DMS79 treated with DMSO at 0.1 percent for 48 hours (cell line): Measurements from ENCODE around the gene CD52.
"Not testable (repeated sequence)": the region's sequence is repeated elsewhere in the genome, so short reads cannot be mapped to it uniquely, and the experiment has no call there.

Experiments
- DNase-seq: peaks from one replicate; lab custom pipeline; 2025; lab: John Stamatoyannopoulos, UW

CD52 gene

DNA sequence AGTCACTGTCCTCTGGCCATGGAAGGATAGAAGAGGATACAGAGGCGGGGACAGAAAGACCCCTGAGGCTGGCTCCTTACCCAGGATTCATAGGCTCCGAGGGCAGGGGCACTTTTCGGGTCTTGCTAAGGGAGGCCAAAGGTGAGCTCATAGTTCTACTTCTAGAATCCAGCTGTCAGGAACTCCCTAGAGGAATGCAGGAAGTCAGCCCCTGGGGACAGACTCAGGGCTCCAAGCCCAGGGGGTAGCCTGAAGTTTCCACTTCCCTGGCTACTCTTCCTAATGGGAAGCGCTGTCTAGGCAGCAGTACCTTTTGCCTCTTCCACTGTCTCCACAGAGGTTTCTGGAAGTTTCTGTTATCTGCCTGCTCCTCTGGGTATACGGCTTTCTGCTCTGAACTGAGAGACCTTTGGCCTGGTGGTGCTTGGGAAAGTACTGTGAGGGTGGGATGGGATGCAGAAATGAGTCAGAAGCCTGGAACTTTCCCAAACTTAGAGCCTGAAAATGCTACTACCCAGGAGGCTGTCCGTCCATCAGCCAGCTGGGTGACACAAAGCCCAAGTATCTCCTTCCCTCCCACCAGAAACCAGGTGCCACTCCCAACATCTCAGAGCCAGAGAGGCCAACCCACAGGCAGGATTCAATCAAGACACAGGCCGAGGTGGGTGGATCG is 14.9 kb upstream of the CD52 start:
- no peak for DNase-seq

DNA sequence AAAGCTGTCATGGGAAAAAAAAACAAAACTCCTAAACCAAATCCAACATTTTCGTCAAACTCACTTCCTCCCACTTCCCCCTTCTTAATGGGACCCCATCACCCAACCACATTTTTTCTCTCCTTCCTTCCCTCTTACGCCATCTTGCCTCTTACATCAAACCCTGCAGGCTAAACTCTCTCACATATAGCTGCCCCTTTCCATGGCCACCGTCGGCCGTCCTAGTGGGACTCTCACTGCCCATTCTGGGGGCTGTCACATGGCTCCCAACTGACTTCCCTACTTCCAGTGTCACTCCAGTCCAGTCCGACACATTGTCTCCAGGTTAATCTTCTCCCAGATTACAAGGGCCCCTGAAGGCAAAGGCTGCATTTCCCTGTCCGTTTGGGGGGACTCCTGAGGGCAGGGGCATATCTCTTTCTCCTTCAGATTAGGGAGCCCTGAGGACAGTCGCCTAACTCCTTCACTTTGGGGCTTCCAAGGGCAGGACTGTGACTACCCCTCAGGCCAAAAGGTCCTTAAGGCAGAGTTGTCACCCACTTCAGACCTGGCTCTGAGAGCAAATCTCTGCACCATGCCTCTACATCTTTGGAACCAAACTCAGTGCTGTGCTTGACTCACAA is 12.0 kb upstream of the CD52 start:
- no peak for DNase-seq

DNA sequence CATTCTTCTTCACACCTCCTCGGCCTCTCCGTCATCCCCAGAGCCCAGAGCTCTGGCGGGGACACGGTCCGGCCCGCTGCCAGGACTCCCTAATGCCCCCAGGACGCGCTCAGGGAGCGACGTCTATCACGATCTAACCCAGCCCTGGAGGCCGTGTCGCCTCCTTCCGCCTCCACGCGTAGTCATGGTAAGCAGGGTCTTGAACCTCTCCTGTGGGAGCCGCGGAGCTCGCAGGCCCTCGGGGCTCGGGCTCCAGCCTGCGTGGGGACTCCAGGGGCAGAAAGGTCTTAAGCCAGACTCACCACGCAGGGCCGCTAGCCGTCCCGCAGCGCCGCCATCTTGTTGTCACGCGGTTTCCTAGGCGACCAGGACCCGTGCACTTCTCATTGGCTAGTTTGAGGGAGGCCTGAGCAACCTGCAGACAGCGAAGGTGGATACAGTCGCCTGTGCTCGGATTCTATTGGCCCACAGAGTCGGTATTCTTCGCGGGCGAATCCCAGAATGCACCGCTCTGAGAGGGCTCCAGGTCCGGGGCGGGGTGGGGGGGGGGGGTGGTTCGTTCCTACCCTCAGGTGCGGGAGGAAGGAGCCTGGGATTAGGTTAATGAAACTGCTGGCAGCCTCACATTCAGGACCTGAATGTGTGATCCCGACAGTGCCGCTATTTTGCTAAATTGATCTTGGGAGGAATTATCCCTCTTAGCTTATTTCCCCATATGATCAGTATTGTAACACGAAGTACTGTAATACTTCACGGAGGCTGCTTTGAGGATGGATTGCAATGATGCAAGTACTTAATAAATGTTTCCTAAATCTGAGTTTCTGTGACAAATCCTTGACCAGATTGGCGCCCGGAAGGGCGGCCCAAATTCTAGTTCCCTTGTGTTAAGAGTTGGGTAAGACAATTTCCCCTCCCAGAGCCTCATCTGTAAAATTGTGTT is 11.2 kb upstream of the CD52 start, which contains the start of gene UBXN11:
UBXN11 (minus strand) TSS at position 347 of the 940 bp plus-strand sequence. CDS start 3,753 bp downstream, outside the sequence.
- peak; percentile 98 for DNase-seq

DNA sequence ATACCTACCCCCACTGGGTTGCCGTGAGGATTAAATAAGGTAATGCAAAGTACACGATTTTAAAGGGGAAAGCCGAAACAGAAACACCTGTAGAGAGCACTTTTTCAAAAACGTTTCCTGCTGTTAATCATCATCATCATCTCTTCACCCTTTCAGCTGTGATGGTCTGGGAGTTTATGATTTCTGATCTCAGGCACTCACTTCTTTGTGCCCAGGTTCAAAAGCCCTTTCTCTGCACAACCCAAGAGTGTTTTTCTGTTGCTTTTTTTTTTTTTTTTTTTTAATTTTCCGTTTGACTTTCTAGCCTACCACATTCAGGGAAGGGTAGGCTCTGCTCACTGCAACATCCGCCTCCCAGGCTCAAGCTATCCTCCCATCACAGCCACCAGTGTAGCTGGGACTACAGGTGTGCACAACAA is 10.4 kb upstream of the CD52 start:
- no peak for DNase-seq

DNA sequence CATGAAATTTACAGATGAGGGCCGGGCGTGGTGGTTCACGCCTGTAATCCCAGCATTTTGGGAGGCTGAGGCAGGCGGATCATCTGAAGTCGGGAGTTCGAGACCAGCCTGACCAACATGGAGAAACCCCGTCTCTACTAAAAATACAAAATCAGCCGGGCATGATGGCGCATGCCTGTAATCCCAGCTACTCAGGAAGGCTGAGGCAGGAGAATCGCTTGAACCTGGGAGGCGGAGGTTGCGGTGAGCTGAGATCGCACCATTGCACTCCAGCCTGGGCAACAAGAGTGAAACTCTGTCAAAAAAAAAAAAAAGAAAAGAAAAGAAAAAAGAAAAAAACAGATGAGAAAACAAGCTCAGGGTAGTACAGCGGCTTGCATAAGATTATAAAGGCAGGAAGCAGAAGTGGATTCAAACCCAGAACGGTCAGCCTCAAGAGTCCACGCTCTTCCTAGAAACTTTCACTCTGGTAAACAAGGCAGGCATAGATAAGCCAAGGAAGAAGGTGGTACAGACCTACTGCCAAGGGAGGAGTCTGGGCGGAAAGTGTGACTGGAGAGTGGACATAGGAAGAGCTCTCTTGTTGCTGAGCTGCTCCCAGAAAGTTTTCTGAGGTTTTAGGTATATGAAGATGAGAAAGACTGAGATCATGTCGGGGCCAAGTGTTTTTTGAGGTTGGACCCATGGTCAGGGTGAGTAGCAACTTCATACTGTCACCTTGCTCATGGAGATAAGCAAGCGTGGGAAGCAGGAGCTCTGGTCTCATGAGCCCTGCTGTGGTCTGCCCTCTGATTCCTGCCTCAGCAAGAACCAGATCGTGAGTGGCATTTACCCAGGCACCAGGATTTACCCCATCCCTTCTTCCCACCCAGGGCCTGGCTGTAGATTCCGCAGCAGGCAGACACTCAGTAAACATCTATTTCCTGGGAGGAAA is 9.5 kb upstream of the CD52 start:
- not testable (repeated sequence) for DNase-seq

DNA sequence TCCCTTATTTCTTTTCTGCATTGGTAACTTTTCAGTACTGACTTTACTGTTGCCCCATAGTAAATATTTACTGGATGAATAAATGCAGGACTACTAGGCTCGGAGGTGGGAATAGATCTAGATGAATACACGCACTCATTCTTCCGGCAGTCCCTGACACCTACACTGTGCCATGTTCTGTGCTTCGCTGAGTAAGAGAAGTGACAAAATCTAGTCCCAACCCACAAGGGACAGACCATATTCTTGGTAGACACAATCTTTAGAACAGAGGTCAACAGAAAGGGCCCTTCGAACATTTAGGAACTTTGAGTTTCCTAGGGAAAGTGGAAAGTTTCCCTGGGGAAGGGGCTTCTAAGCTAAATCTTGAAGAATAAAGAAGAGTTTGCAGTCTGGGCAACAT is 3.3 kb upstream of the CD52 start:
- DNase-seq = no peak

DNA sequence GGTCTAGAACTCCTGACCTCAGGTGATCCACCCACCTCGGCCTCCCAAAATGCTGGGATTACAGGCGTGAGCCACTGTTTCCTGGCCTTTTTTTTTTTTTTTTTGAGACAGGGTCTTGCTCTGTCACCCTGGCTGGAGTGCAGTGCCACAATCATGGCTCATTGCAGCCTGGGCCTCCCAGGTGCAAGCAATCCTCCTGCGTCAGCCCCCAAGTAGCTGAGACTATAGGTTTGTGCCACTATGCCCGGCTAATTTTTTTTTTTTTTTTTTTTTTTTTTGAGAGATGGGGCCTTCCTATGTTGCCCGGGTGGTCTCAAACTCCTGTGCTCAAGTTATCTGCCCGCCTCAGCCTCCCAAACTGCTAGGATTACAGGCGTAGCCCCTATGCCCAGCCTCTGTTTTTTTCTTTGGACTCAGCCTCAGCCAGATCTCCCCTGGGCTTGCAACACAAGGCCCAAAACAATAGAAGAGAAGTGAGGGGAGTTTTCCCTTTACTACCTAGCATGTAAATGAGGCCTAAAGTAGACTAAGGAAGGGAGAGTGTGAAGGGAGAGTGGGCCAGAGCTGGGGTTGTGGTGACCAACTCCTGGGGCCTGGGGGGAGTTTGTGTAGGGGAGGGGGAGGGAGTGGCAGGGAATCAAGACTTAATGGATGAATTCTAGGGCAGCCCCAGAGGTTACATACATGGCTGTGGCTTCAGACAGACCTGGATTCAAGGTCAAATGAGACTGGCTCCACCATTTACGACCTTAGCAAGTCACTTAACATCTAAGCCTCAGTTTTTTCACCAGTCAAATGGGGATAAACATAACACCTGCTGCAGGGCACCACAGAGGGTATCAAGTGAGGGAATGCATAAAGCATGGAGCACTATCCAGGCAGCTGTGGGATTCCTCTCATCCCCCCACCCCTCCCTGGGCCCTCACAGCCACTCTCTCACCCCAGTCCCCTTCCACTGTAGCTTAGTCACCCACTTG is 1.6 kb upstream of the CD52 start:
- no peak for DNase-seq

DNA sequence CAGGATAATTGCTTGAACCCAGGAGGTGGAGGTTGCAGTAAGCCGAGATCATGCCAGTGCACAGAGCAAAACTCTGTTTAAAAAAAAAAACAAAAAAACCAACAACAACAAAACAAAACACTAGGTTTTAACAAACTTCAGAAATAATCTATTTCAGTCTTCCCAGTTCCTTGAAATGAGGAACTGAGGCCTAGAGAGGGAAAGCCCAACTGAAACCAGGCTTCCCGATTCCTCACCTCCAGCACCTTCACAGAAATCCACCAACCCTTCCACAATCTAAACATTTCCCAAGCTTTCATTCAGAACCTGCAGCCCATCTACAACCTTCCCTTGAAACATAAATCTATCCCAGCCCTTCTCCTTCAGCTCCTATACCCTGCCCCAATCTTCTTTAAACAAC is 612 bp upstream of the CD52 start:
- no peak for DNase-seq

DNA sequence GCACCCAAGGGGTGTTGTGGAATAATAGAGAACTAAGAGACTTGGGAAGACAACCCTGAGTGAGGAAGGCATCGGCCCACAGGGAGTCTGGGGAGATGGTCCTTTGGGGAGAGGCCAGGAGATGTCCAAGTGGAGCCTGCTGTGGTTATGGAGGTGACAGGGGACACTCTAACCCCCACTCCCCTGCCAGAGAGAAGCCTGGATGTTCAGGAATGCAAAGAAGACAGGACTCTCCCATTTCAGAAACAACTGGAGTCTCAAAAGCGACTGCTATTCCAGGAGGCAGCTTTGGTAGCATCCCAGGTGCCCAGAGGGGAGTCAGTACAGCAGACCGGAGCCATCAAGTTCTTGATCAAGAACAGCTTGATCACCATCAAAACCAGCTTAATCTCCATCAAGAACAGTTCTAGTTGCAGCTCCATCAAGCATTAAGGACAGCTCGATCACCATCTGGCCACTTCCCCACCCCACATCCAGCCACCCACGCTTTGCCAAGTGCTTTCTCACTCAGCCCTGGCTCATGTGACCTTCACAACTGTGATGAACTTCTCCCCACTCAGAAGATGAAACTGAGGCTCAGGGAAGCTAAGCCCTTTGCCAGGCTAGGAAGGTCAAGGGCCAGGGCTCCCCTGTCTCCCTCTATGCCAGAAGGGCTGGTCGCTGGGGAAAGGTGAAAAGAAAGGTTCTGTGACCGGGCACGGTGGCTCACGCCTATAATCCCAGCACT is 743 bp downstream of the CD52 start:
- no peak for DNase-seq

DNA sequence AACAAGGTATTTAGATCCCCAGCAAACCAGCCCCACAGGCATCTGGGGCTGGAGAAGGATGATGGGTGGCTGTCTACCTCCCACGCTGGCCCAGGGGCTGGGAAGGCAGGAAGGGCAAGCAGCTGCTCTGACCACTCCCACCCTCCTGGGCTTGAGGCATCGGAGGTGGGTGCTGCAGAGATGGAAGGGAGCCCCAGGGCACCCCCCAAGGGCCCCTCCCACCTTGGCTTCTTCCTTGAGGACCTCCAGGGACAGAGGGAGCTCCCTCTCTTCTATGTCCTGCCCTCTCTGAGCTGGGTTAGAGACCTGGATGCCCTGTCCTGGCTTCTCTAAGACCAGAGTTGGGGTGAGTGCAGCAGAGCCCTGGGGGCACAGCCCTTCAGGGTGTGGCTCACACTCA is 3.1 kb downstream of the CD52 start:
- no peak for DNase-seq

DNA sequence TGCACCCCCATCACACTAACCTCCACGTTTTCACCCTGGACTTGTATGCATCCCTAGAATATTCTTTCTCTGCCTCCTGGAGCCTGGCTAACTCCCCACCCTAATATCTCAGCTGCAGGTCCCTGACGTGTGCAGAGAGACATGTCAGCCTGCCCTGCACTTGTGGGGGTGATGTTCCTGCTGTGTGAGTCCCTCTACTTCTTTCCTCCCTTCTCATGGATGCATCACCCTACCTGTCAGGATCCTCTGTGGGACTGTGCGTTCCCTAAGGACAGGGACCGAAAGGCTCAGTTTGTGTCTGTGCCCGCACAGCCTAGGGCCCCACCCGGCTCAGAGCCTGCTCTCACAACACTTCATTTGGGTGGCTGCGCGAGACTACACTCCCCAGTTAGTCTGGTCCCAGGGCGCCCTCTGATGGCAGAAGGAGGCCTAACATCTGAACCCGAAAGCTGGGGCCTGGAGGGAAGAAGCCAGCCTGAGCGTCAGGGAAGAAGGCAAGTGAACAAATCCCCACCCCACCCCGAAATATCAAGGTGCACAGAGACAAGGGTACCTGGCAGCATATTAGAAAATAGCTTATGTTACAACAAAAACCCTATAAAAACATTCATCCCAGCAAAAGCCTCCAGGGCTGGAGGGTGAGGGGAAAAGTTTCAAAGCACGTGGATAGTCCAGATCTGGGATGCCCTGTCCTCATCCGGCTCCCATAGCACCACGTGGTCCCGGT is 3.7 kb downstream of the CD52 start:
- peak; percentile 58 for DNase-seq

DNA sequence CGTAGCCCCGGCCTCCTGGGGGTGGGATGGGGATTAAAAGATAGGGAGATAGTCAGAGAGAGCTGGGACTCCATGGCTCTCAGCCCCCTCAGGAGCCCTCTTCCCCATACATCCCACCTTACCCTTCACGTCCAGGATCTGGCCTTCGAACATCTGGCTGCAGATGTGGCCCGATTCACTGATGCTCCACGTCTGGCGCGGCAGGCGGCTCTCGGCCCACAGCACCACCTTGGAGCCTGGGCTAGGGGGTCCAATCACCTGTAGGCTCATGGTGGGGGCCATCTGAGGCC is 4.2 kb downstream of the CD52 start:
- DNase-seq = no peak

DNA sequence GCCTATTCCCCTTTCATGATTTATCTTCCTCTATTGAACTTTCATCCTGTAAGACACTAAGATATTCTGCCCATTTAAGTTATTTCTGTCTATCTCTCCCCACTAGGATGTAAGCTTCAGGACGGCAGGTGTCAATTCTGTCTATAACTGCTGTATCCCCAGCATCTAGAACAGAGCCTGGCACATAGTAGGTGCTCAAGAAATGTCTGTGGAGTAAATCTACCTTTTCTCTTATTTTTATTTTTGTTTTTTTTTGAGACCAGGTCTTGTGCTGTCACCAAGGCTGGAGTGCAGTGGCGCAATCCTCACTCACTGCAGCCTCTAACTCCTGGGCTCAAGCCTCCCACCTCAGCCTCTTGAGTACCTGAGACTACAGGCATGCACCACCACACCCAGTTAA is 5.6 kb downstream of the CD52 start:
- DNase-seq = no peak

DNA sequence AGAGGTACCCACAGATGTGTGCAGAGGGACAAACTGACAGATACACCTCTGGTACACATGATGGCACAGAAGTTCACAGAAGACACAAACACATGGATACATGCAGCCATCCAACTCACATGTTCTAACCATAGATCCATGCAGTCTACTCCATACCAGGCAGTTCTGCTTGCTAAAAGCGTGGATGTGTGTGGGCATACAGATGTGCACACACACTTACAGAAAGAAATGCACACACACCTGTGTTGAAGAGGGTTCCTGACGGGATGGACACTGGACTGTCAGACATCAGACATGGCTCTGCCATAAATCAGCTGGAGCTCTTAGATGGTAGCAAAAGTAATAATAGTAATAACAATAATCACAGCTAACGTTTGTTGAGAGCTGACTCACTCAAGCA is 6.8 kb downstream of the CD52 start:
- no peak for DNase-seq

DNA sequence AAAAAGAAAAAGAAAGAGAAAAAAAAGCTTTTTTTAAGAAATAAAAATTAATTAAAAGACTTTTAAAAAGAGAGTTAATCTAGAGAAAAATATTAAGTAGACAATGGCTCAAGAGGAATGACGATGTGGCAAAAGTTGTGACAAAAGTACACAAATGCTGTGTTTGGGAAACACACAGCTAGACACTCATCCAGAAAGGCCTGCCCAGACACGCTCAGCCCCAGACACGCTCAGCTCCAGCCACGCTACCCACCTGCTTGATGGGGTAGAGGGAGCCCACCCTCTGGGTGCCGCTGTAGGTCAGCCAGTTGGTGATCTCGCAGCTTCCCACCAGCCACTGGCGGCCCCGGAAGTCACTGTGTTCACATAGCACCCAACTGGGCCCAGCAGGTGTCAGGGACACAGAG is 10.2 kb downstream of the CD52 start:
- peak; percentile 91 for DNase-seq

DNA sequence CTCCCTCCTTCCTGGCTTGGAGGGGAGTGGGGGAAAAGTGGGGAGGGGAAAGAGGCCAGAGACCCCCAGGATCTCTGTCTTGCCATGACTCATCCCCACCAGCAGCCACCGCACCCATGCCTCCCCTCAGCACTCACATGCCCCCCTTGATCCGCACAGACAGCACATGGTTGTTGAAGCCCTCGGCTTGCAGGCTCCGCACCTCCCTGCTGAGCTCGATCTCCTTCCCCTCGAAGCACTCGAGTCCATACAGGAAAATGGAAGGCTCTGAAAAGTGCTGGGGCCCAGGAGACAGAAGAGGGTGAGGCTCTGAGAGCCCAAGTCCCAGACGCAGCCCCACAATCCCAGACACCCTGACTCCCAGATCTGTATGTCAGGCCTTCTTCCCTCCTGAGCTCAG is 10.8 kb downstream of the CD52 start:
- DNase-seq = no peak

DNA sequence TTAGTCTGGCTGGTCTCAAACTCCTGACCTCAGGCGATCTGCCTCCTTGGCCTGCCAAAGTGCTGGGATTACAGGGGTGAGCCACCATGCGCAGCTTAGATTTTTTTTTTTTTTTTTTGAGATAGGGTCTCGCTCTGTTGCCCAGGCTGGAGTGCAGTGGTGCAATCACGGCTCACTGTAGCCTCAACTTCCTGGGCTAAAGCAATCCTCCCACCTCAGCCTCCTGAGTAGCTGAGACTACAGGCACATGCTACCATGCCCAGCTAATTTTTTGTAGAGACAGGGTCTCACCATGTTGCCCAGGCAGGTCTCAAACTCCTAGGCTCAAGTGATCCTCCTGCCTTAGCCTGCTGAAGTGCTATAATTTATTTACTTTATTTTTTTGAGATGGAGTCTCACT is 11.6 kb downstream of the CD52 start:
- DNase-seq = not testable (repeated sequence)

DNA sequence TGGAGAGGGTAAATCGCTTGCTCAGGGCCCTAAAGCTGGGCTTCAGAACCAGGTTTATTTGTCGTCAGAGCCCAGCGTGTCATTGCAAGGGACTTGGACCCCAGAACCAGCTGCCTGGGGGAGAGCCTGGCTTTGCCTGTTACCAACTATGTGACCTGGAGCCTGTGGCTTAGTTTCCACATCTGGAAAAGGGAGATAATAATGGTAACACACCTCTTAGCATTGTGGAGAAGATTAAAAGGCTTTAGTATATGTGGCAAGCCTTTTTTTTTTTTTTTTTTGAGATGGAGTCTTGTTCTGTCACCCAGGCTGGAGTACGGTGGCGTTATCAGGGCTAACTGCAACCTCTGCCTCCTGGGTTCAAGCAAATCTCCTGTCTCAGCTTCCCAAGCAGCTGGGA is 12.5 kb downstream of the CD52 start:
- DNase-seq = no peak

DNA sequence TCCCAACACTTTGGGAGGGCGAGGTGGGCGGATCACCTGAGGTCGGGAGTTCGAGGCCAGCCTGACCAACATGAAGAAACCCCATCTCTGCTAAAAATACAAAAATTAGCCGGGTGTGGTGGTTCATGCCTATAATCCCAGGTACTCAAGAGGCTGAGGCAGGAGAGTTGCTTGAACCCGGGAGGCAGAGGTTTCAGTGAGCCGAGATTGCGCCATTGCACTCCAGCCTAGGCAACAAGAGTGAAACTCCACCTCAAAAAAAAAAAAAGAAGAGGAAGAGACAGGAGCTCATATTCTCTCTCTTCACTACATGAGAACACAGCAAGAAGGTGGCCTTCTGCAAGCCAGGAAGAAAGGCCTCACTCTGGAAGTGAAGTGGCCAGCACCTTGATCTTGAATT is 15.6 kb downstream of the CD52 start:
- not testable (repeated sequence) for DNase-seq
